ENCODE measurements around the gene GPRC5A.

GPRC5A gene

DNA sequence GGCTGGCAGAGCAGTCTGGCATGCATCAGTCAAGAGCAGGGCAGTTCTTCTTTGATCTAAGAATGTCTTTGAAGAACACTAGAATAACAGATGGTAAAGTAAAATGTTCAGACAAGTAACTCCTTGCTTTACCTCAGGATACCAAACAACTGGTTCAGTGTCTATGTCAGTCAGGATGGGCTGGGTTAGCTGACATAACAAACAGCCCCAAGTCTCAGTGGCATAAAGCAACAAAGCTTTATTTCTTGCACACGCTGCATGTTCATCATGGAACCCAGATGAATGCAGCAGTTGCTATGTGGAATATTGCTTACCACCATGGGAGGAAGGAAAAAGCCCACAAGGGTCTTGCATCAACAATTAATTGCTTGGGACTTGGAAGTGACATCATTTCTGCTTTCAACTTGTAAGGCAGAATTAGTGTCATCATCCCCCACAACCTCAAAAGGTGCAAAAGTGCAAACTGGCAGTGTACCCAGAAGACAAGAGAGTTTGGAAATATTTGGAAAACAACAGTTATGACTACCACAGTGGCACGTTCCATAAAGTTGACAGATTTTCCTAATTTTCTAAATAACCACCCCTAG is 39.4 kb downstream of the GPRC5A start:
- Mint-ChIP-seq H3K27me3 (peaks cover 5% of the 10 kb centered on the region), H3K9me3 (no peaks in the 10 kb centered on the region), H3K36me3 (ENCODE audit: low read depth) (no peaks in the 10 kb centered on the region), H3K4me1 (ENCODE audit: low read depth) (no peaks in the 10 kb centered on the region), H3K4me3 (no peak overlapping the region), H3K27ac (no peak overlapping the region)
- DNase-seq, result no peak

DNA sequence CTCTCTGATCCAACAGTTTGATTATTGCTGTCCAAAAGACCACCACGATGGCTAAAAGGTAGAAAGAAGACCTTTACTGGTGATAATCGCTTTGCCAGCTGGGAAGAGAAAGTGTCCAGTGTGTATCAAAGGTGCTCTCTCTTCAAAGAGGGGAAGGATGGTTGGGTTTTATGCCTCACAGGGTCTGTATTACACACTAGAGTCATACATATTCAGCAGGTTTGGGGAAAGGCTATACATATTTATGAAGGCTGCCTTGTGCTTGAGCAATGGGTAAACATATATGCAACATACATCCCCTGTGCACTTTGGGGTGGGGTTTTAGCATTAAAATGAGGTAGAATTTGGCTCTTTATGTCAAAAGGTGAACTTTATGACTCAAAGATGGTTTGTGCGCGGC is 42.4 kb downstream of the GPRC5A start:
- Mint-ChIP-seq H3K9me3 (no peaks in the 10 kb centered on the region), H3K4me1 (ENCODE audit: low read depth) (no peaks in the 10 kb centered on the region), H3K4me3 (no peak overlapping the region), H3K27ac (no peak overlapping the region), H3K36me3 (ENCODE audit: low read depth) (no peaks in the 10 kb centered on the region), H3K27me3 (peaks cover 3% of the 10 kb centered on the region)
- no peak for DNase-seq

DNA sequence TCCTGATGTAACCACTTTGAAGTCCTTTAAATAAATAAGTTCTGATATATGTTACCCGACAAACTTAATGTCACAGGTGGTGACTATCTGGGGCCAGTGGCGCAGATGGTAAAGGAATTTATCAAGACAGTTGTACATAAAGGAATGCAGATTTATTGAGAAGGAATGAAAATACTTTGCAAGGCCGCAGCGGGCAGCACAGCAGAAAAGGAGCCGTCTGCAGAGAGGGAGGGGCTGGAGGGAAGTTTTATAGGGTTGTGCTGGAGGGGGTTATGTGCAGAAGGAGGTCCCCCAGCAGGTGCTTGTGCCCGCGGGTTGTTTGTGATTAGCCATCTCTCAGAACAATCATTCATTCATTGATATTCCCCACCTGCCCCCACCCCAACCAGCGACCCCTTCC is 43.2 kb downstream of the GPRC5A start:
- no peak for DNase-seq
- H3K4me3 Mint-ChIP-seq, result no peak overlapping the region
- H3K27ac Mint-ChIP-seq, result no peak overlapping the region
- H3K9me3 Mint-ChIP-seq, result no peaks in the 10 kb centered on the region
- H3K27me3 Mint-ChIP-seq, result peaks cover 3% of the 10 kb centered on the region
- no peaks in the 10 kb centered on the region for H3K4me1 Mint-ChIP-seq (ENCODE audit: low read depth)
- no peaks in the 10 kb centered on the region for H3K36me3 Mint-ChIP-seq (ENCODE audit: low read depth)

DNA sequence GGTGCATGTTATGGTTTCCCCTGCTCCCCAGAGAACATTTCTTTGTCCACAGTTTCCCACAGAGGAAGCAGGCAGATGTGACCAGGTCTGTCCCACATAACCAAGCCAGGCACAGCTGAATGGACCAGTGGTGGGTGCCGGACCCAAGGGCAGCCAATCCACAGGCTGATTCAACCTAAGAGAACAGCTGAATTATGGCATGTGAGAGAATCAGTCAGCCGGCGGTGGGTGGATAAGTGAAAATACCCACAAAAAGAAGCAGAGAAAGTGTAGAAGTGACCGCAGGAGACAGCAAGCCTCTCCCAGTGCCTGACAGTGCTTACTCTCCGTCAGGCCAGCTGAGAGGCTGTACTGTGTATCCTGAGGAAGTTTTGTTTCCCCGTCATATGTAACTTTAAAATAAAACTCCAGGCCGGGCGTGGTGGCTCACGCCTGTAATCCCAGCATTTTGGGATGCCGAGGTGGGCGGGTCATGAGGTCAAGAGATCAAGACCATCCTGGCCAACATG is 45.7 kb downstream of the GPRC5A start:
- H3K36me3 Mint-ChIP-seq (ENCODE audit: low read depth), result no peaks in the 10 kb centered on the region
- no peaks in the 10 kb centered on the region for H3K4me1 Mint-ChIP-seq (ENCODE audit: low read depth)
- DNase-seq, result no peak
- no peak overlapping the region for H3K27ac Mint-ChIP-seq
- H3K4me3 Mint-ChIP-seq, result no peak overlapping the region
- H3K9me3 Mint-ChIP-seq, result no peaks in the 10 kb centered on the region
- peaks cover 3% of the 10 kb centered on the region for H3K27me3 Mint-ChIP-seq

DNA sequence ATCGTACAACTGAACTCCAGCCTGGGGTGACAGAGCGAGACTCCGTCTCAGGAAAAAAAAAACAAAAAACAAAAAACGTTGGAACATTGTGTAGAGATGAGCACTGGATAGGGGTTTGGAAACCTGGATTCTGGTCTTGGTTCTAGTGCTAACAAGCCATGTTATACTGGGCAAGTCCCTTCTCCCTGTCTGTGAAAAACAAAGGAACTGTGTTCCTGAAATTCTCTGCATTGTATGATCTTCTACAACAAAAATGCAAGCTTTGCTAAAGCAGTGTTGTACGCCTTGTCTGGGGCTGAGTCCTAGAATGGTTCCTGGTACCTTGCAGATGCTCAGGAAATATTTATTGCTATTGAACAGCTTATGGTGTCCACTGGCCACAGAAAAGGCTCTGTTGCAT is 47.2 kb downstream of the GPRC5A start:
- H3K27ac Mint-ChIP-seq, result no peak overlapping the region
- DNase-seq, result no peak
- peaks cover 3% of the 10 kb centered on the region for H3K27me3 Mint-ChIP-seq

DNA sequence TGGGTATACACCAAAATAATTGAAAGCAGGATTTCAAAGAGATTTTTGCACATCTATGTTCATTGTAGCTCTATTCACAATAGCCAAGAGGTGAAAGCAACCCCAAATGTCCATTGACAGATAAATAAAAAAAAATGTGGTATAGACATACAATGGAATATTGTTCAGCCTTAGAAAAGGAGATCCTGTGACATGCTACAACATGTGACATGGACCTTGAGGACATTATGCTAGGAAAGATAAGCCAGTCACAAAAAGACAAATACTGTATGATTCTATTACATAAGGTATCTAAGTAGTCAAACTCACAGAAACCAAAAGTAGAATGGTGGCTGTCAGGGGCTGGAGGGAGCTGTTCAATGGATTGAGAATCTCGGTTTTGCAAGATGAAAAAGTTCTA is 48.5 kb downstream of the GPRC5A start:
- DNase-seq, result no peak
- H3K4me1 Mint-ChIP-seq (ENCODE audit: low read depth), result no peaks in the 10 kb centered on the region
- H3K27ac Mint-ChIP-seq, result no peak overlapping the region
- no peak overlapping the region for H3K4me3 Mint-ChIP-seq
- no peaks in the 10 kb centered on the region for H3K9me3 Mint-ChIP-seq
- H3K36me3 Mint-ChIP-seq (ENCODE audit: low read depth), result no peaks in the 10 kb centered on the region
- no peaks in the 10 kb centered on the region for H3K27me3 Mint-ChIP-seq

More for the DNA sequence above, 47.2 kb downstream of the GPRC5A start:
- Mint-ChIP-seq H3K4me3 (no peak overlapping the region), H3K9me3 (no peaks in the 10 kb centered on the region), H3K36me3 (ENCODE audit: low read depth) (no peaks in the 10 kb centered on the region), H3K4me1 (ENCODE audit: low read depth) (no peaks in the 10 kb centered on the region)

DNA sequence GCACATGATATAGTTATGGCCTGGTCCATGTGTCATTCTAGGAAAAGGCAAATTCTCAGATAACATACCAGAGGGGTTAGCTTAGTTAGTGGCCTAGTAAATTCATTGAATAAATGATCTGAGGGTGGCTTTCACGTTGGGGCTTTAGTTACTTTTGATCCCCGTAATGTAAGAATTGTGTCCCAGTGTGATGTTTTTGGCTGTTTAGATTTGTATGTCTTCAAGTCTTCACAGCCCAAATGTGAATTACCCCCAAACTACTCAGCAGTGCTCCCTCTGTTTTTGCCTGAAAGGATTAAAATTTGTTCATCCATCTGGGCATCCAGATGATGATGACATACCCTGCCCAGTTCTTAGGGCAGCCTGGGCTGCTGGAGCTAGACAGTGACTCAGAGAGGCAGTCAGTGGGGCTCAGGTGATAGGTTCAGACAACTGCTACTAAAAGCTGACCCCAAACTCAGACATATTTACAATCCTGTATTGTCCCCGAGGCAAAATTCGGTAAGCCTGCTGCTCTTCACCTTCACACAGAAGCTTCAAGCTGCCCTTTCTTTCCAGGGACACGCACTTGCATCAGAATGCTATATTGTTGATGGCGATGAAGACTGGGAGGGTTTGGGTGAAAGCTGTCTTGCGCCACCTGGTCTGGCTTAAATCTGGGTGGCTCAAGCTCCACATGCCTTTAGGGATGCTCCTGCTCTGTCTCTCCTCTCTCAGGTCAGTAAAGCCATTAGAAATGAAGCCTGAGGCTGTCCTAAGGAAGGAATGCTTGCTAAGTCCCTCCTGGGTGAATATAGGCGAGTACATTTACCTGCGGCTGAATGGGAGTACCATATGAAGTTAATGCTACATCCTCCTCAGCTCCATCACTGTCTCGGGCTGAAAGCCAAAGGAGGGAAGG is 50.3 kb downstream of the GPRC5A start:
- no peaks in the 10 kb centered on the region for H3K4me1 Mint-ChIP-seq (ENCODE audit: low read depth)
- no peaks in the 10 kb centered on the region for H3K9me3 Mint-ChIP-seq
- no peak for DNase-seq
- no peaks in the 10 kb centered on the region for H3K36me3 Mint-ChIP-seq (ENCODE audit: low read depth)
- H3K4me3 Mint-ChIP-seq, result no peak overlapping the region
- no peak overlapping the region for H3K27ac Mint-ChIP-seq
- H3K27me3 Mint-ChIP-seq, result no peaks in the 10 kb centered on the region

DNA sequence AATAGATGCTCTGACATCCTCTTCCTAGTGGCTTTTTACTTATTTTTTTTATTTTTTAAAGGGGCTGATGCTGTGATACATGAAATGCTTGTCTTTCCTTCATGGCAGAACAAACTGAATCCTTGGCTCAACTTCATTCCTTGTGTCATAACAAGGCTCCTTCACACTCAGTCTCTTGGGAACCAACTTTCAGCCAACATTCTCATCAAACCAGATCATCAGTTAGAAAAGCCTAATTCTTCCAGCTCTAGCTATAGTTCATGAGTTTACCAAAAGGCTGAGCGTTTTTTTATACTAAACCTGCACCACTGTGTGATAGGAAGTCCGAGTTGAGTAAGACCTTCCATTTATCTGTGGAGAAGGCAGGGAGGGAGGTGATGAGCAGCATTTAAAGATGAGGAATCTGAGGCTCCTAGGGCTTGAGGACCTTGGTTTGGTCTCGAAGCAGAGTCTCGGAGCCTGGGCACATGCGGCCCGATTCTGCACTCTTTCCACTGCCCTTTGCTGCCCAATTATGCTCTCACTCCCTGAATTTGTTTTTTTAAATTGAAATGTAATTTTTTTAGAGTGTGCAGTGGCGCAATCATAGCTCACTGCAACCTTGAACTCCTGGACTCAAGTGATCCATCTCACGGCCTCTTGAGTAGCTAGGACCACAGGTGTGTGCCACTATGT is 52.4 kb downstream of the GPRC5A start:
- H3K36me3 Mint-ChIP-seq (ENCODE audit: low read depth), result no peaks in the 10 kb centered on the region
- H3K27ac Mint-ChIP-seq, result no peak overlapping the region
- no peaks in the 10 kb centered on the region for H3K9me3 Mint-ChIP-seq
- H3K27me3 Mint-ChIP-seq, result no peaks in the 10 kb centered on the region
- no peak overlapping the region for H3K4me3 Mint-ChIP-seq
- DNase-seq, result no peak
- peaks cover 6% of the 10 kb centered on the region for H3K4me1 Mint-ChIP-seq (ENCODE audit: low read depth)

DNA sequence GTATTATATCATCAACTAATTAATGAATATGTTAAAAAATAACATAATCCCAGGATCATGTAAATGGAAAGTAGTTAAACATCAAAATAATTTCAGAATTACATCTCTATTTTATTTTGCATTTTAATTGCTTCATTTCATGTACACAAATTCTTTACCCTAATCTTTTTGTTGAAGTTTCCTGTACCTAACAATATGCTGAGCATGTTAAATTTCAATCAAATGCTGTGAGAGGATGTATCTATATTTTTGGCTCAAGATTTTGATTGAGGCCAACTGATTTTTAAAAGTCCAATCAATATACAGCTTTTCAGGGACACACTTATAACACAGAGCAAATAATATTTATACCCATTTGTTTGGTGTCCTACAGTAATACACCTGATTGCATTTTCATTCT is 54.2 kb downstream of the GPRC5A start:
- Mint-ChIP-seq H3K4me1 (ENCODE audit: low read depth) (peaks cover 6% of the 10 kb centered on the region), H3K27ac (no peak overlapping the region), H3K4me3 (no peak overlapping the region), H3K36me3 (ENCODE audit: low read depth) (no peaks in the 10 kb centered on the region), H3K27me3 (no peaks in the 10 kb centered on the region), H3K9me3 (no peaks in the 10 kb centered on the region)
- no peak for DNase-seq

DNA sequence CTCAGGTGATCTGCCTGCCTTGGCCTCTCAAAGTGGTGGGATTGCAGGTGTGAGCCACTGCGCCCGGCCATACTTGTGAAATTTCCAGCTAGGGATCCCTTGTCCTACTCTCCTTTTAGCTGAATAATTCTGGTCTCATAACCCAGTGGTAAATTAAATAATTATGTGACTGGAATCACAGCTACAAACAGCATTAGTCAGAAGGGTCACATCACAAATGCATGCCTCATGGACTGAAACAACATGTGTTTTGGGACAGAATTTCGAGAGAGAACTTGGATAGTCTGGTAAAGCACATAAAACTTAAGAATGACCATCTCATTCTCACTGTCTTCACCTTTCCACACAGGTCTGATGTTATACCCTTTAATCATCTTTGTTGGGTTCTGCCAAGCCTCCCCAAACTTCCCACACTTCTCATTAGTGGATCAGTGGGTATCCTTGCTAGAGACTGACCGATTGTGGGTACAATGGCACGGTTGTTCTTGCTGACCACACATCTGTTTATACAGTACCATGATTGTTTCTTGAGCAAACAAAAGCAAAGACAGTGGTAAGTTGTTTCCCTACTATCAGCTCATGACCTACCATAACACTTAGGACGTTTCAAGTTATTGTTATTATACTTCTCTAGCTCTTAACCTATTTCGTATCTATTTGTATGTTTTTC is 55.5 kb downstream of the GPRC5A start:
- Mint-ChIP-seq H3K9me3 (no peaks in the 10 kb centered on the region), H3K4me1 (ENCODE audit: low read depth) (peaks cover 6% of the 10 kb centered on the region), H3K27me3 (no peaks in the 10 kb centered on the region), H3K36me3 (ENCODE audit: low read depth) (no peaks in the 10 kb centered on the region), H3K27ac (no peak overlapping the region), H3K4me3 (no peak overlapping the region)
- DNase-seq, result no peak

DNA sequence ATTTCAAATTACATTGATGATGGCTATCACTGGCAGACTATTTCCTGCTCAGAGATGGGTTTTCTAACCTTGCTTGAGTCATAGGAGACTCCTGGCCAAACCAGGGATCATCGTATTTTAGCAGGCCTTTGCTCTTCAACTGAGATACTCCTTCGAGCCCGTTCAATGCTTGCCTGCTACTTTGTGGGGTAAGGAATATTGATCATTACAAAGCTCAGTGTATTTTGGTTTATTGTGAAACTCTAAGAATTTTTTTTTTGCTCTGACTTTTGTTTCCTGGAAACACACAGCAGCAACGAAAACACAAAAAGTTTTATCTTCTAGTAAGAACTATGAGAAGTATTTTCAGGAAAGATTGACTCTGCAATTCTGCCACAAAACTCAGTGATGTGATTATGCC is 56.5 kb downstream of the GPRC5A start:
- Mint-ChIP-seq H3K4me1 (ENCODE audit: low read depth) (peaks cover 6% of the 10 kb centered on the region), H3K27ac (no peak overlapping the region), H3K9me3 (no peaks in the 10 kb centered on the region), H3K4me3 (no peak overlapping the region), H3K27me3 (no peaks in the 10 kb centered on the region), H3K36me3 (ENCODE audit: low read depth) (no peaks in the 10 kb centered on the region)
- DNase-seq, result no peak

DNA sequence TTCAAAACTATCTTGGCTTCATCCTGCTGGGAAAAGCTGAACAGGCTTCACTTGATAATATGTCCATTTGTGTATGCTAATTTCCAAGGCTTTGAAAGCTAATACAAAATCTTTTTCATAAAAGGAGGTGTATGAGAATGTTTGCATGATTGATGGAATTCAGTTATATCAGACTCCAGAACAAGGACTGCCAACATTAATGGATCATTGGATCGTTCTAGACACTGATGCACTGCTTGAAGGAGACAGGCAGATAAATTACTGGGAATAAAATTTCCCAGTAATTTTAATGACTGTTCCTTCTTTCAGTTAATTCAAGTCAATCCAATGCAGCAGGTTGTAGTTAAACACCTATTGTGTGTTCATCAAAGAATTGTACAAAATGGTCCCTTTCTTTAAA is 60.1 kb downstream of the GPRC5A start:
- DNase-seq, result no peak
- H3K27me3 Mint-ChIP-seq, result no peaks in the 10 kb centered on the region
- no peaks in the 10 kb centered on the region for H3K9me3 Mint-ChIP-seq
- peaks cover 6% of the 10 kb centered on the region for H3K4me1 Mint-ChIP-seq (ENCODE audit: low read depth)
- H3K27ac Mint-ChIP-seq, result no peak overlapping the region
- H3K36me3 Mint-ChIP-seq (ENCODE audit: low read depth), result no peaks in the 10 kb centered on the region
- H3K4me3 Mint-ChIP-seq, result no peak overlapping the region

DNA sequence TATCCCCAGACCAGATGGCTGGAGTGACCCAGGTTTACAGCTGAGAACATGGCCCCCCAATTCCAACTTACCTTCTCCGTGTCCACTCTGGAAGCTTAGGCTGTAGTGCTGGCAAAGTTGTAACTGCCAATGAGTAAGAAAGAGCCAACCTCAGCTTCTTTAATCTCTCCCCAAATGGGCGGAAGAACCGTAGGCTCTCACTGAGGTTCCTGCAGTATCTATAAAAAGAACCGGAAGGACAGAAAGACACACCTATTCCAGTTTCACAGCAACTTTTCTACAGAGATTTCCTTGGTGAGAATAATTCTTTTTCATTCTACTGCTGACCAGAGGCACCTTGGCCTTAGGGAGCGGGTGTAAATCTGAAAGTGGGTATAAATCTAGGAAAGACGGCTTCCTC is 60.7 kb downstream of the GPRC5A start, which contains the start of gene GPRC5D:
TSS of gene GPRC5D (minus strand) at position 135 of the 400 bp plus-strand sequence. CDS start 1,786 bp downstream, outside the sequence.
- peaks cover 6% of the 10 kb centered on the region for H3K4me1 Mint-ChIP-seq (ENCODE audit: low read depth)
- no peak within 1 kb of the TSS for H3K4me3 Mint-ChIP-seq
- no peaks in the 10 kb centered on the region for H3K9me3 Mint-ChIP-seq
- no peaks in the 10 kb centered on the region for H3K36me3 Mint-ChIP-seq (ENCODE audit: low read depth)
- H3K27me3 Mint-ChIP-seq, result no peaks in the 10 kb centered on the region
- H3K27ac Mint-ChIP-seq, result no peak within 1 kb of the TSS
- no peak for DNase-seq

DNA sequence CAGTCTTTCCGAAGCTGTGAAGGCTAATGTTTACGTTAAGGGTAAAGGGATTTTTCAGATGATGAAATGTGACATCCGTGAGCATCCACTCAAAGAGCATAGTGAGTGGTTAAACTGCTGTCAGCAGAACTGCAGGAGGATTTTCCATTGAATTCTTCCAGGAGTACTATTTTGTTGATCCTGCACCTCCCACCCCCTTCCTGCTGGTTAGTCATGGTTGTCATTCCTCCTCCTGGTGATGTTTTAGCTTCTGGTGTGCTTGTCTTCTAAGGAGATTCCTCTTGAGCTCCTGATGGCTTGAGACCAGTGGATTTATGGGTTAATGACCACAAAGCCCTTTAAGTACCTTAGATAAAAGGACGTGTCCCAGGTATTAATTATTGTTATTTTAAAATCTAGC is 63.0 kb downstream of the GPRC5A start:
- no peak for DNase-seq
- Mint-ChIP-seq H3K9me3 (no peaks in the 10 kb centered on the region), H3K36me3 (ENCODE audit: low read depth) (no peaks in the 10 kb centered on the region), H3K27me3 (peaks cover 5% of the 10 kb centered on the region), H3K4me1 (ENCODE audit: low read depth) (no peaks in the 10 kb centered on the region), H3K27ac (no peak overlapping the region), H3K4me3 (no peak overlapping the region)

Data from activated T-cell treated with anti-CD3 and anti-CD28 coated beads, Interleukin-2, amount 50 U/mL, for 24 hours (primary cell).